Gastrocnemius medialis (tissue), 4 donors: ENCODE data around the gene TRIM66. TPM values are rescaled to one million over a fixed set of nuclear protein-coding genes. Genes with fewer than 3 reads are reported as not detected.
A peak's percentile ranks its signal among the peaks of the same experiment; 100 is the strongest.

Source experiments
- ATAC-seq, 2 donors: fragments of 150-250 bp; one replicate each; pipeline ENCODE4 v1.9.1; 2016
- DNase-seq, 2 donors: peaks; one replicate each; pipeline ENCODE4 v3.0.0-alpha.2; 2019
- H3K27ac ChIP-seq, 4 donors: fragments of 200-600 bp; sonication (generic); 1 replicate in 1 of 4; 2 replicates in 3 of 4; pipeline ENCODE4 v1.5.1; 2016 to 2018; ENCODE audit warnings: mild to moderate bottlenecking in 2 of 4, moderate library complexity in 1 of 4
- H3K27me3 ChIP-seq, 3 donors: fragments of 200-600 bp; sonication (generic) in 2 of 3; 1 replicate in 1 of 3; 2 replicates in 2 of 3; pipeline versions ENCODE4 v1.5.1 to v1.6.0; 2016 to 2019; ENCODE audit warnings: mild to moderate bottlenecking in 1 of 3, moderate library complexity in 1 of 3
- H3K36me3 ChIP-seq, 2 donors: fragments of 200-600 bp; sonication (generic) in 1 of 2; one replicate each; pipeline ENCODE4 v1.5.1; 2017 to 2018
- H3K4me1 ChIP-seq, 2 donors: fragments of 200-600 bp; sonication (generic) in 1 of 2; one replicate each; pipeline ENCODE4 v1.5.1; 2016 to 2017; ENCODE audit warnings: mild to moderate bottlenecking in 2 of 2
- H3K4me3 ChIP-seq, 4 donors: fragments of 200-600 bp; sonication (generic) in 3 of 4; 1 replicate in 1 of 4; 2 replicates in 3 of 4; pipeline ENCODE4 v1.5.1; 2016 to 2019; ENCODE audit warnings: mild to moderate bottlenecking in 2 of 4
- H3K9me3 ChIP-seq, 3 donors: fragments of 200-600 bp; sonication (generic) in 2 of 3; 1 replicate in 1 of 3; 2 replicates in 2 of 3; pipeline ENCODE4 v1.5.1; 2016 to 2019
- CTCF ChIP-seq, 5 experiments: fragments of 450-650 bp in 3 of 5; fragments of 200-600 bp in 2 of 5; sonication (generic) in 2 of 5; IDR thresholded peaks in 4 of 5; conservative IDR thresholded peaks in 1 of 5; 1 replicate in 4 of 5; 2 replicates in 1 of 5; pipeline ENCODE4 v1.5.1; 2016 to 2019; ENCODE audit warnings: antibody characterized with exemption in 5 of 5, mild to moderate bottlenecking in 3 of 5, moderate library complexity in 3 of 5
- POLR2A ChIP-seq, 2 donors: fragments of 450-650 bp; IDR thresholded peaks; one replicate each; pipeline ENCODE4 v1.6.1; 2017; ENCODE audit warnings: antibody characterized with exemption in 2 of 2, mild to moderate bottlenecking in 2 of 2, moderate library complexity in 2 of 2
- in situ Hi-C, 4 donors: fragments of 200-750 bp; cut with MboI; loops; one replicate each; pipeline versions ENCODE4 v1.15.0 to v1.8.0; 2017; ENCODE audit warnings: low sequenced_read_pairs in 4 of 4
- intact Hi-C: fragments of 100-400 bp; cut with DNase I; formaldehyde crosslinking; loops from one replicate; pipeline ENCODE4 v1.15.1; 2023; ENCODE audit warnings: low total_unique reads
- total RNA-seq, 4 donors: library from RNA; depleted of rRNA; stranded (reverse); fragments of >200 nt; gene quantifications; one replicate each; pipeline versions ENCODE4 v1.1.0 to v1.2.3, GENCODE V29; 2016

The TRIM66 gene
- total RNA-seq, 4 donors from 2014 or later = 0.55 to 6.5 (median 1.1) TPM

DNA sequence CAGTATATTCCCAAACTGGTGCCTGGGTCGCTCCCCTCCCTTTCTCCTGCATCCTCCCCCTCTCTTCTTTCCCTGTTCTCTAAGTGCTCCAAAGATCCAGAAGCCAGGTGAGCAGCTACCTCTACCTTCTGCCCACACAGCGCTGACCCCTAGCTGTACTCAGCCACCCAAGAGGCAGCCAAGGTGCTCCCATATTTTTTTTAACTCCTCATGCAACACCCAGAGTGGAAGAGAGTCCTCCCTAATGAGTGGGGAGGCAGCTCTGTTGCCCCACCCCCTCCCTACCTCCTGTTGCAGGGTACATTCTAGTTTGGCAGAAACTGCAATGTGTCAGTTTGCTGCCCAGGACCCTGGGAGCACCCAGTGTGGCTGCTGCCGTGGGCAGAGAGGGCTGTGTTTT is 40.3 kb upstream of the TRIM66 start:
- H3K27me3 ChIP-seq = no peaks in the 10 kb centered on the region
- no peak for DNase-seq
- H3K4me3 ChIP-seq = no peak overlapping the region
- no peaks in the 10 kb centered on the region for H3K9me3 ChIP-seq
- H3K27ac ChIP-seq = peak overlapping the region in 1 of 4 donors; percentile 79
- no peaks in the 10 kb centered on the region for H3K36me3 ChIP-seq
- in situ Hi-C loops = no loop called here
- ATAC-seq = no peak
- no peak for TF ChIP-seq CTCF (IDR thresholded peaks at IDR 0.05 in 4 of 5, conservative IDR thresholded peaks at IDR 0.05 in 1 of 5)
- TF ChIP-seq POLR2A (IDR thresholded peaks at IDR 0.05) = no peak
- intact Hi-C loops = no loop called here
- peaks cover 26 to 42% of the 10 kb centered on the region in 2 donors for H3K4me1 ChIP-seq

DNA sequence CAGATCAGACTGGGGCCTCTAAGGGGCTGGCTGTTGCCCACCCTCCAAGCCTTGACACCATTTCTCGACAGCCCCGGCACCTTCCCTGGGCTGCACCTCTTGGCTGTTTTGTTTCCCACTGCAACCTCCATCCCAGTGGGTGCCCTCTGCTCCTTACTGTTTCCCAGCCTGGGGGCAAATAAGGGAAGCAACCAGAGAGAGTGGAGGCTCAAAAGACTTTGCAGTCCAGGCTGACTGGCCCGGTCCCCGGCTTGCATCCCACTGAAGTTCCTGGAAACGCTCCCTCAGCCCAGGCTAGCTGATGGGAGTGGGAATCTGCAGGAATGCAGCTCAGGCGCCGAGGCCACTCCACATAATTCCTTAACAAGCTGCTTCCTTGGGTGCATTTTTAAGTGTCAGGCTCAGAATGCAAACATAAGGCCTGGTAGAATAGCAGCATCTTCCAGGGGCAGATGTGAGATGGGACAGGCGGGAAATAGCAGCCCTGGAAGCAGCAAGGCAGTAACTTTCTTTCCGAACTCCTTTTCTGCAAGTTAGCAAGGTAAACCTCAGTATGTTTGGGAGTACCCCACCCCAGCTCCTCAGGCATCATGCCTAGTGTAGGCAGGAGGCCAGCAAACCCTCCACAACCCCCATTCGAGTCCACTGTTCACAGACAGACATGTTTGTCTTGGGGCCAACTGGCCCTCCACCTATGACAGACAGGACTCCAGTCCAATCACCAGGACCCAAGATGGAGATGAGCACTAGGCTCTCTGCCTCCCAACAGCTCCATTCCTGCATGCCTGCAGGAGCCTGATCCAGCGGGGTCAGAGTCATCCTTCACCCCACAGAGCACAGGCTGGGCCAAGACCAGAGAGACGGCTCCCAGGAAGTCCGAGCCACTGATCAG is 39.4 kb upstream of the TRIM66 start:
- Histone ChIP-seq H3K27ac (peak overlapping the region; percentile 11 to 79 (median 72)), H3K27me3 (no peaks in the 10 kb centered on the region), H3K9me3 (no peaks in the 10 kb centered on the region), H3K36me3 (no peaks in the 10 kb centered on the region), H3K4me1 (peaks cover 36 to 51% of the 10 kb centered on the region in 2 donors), H3K4me3 (no peak overlapping the region)
- DNase-seq = no peak
- ATAC-seq = no peak
- intact Hi-C loops (no loop called here), in situ Hi-C loops (no loop called here)
- TF ChIP-seq POLR2A (IDR thresholded peaks at IDR 0.05) (no peak), CTCF (IDR thresholded peaks at IDR 0.05 in 4 of 5, conservative IDR thresholded peaks at IDR 0.05 in 1 of 5) (no peak)

GRCh38 chr11:8720868-8721608 is 38.6 kb upstream of the TRIM66 start:
- no peaks in the 10 kb centered on the region for H3K27me3 ChIP-seq
- no peaks in the 10 kb centered on the region for H3K36me3 ChIP-seq
- peak overlapping the region; percentile 69 to 79 (median 76) for H3K27ac ChIP-seq
- no peaks in the 10 kb centered on the region for H3K9me3 ChIP-seq
- H3K4me1 ChIP-seq = peaks cover 44 to 59% of the 10 kb centered on the region in 2 donors
- ATAC-seq = no peak
- TF ChIP-seq CTCF (IDR thresholded peaks at IDR 0.05 in 4 of 5, conservative IDR thresholded peaks at IDR 0.05 in 1 of 5) = no peak
- TF ChIP-seq POLR2A (IDR thresholded peaks at IDR 0.05) = no peak
- intact Hi-C loops = no loop called here
- in situ Hi-C loops = no loop called here
- H3K4me3 ChIP-seq = no peak overlapping the region
- no peak for DNase-seq

DNA sequence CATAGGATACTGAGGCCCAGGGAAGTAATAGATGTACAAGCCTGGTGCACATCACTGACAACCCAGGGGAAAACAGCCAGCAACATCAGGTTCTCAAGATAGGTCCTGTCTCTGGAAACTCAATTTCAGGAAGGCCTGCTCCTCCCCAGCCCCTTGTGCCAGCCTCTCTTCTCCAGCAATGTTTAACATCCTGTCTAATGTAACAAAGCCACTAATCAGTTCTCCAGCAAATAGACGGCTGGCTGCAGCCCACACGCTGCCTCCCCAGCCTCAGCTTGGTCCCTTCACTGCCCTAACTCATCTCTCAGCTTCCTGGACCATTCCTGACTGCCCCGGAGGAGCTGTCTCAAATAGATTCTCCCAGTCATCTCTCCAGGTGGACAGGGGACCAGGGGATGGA is 37.9 kb upstream of the TRIM66 start:
- no peak overlapping the region for H3K4me3 ChIP-seq
- H3K27ac ChIP-seq = peak overlapping the region; percentile 69 to 79 (median 76)
- DNase-seq (no peak), ATAC-seq (no peak)
- peaks cover 51 to 66% of the 10 kb centered on the region in 2 donors for H3K4me1 ChIP-seq
- intact Hi-C loops = no loop called here
- no peaks in the 10 kb centered on the region for H3K9me3 ChIP-seq
- no peaks in the 10 kb centered on the region for H3K36me3 ChIP-seq
- no peak for TF ChIP-seq CTCF (IDR thresholded peaks at IDR 0.05 in 4 of 5, conservative IDR thresholded peaks at IDR 0.05 in 1 of 5)
- H3K27me3 ChIP-seq = no peaks in the 10 kb centered on the region
- in situ Hi-C loops = no loop called here
